MM.1S (cell line): Measurements from ENCODE around the gene ZHX3.

ENCODE experiments used
- EZH2 ChIP-seq: fragments of 300-600 bp; sonication (generic); optimal IDR thresholded peaks from 2 replicates; pipeline ENCODE3; 2017; ENCODE audit warnings: low read depth, mild to moderate bottlenecking, antibody characterized with exemption, low read length, mixed read lengths
- EZH2phosphoT487 ChIP-seq: fragments of 300-600 bp; sonication (generic); IDR thresholded peaks from 2 replicates; pipeline ENCODE4 v1.6.1; 2018; ENCODE audit warnings: antibody characterized with exemption, low read length
- TF ChIP-seq, protein P1 (sequence below): fragments of 300-600 bp; sonication (generic); IDR thresholded peaks from 2 replicates; pipeline ENCODE4 v1.5.1; 2016; ENCODE audit warnings: antibody characterized with exemption, low read length, mixed read lengths

DNA sequence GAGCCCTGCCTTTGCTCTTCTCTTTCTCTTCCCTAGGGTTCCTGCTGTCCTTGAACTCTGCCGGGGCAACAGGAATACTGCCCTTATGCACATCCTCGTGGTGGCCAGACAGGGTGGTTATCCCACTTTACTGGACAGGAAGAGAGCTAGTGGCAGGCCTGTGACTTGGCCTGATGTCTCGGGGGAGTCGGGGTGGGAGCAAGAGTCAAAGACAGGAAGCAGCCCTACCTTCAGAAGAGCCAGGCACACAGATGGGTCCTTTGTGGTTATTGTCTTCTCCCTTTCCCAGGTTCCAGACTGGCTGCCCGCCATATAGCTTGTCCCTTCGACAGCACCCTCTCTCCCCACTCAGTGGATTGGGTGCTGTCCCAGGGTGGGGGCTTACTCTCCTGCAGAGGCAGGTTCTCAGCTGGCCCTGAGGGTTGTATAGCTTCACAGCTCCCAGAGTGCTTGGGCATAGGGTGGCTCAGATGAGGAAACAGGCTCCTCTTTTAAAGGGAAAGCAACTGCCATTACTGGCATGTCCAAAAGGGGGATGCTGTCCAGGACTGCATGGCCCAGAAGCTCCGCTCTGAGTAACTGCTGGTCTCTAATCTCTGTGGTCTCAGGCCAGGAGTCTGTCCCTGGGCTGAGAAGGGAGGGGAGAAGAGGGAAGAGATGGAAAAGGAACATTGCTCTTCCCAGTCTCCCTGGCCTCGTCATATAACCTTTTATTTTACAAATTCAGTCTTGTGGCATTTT is 162.9 kb downstream of the ZHX3 start:
- TF ChIP-seq EZH2 (no peak), EZH2phosphoT487 (no peak)
- TF ChIP-seq, protein P1, sequence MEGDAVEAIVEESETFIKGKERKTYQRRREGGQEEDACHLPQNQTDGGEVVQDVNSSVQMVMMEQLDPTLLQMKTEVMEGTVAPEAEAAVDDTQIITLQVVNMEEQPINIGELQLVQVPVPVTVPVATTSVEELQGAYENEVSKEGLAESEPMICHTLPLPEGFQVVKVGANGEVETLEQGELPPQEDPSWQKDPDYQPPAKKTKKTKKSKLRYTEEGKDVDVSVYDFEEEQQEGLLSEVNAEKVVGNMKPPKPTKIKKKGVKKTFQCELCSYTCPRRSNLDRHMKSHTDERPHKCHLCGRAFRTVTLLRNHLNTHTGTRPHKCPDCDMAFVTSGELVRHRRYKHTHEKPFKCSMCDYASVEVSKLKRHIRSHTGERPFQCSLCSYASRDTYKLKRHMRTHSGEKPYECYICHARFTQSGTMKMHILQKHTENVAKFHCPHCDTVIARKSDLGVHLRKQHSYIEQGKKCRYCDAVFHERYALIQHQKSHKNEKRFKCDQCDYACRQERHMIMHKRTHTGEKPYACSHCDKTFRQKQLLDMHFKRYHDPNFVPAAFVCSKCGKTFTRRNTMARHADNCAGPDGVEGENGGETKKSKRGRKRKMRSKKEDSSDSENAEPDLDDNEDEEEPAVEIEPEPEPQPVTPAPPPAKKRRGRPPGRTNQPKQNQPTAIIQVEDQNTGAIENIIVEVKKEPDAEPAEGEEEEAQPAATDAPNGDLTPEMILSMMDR, result no peak
